HG02938 (cell line): ENCODE measurements around the gene UPF2.
"Not testable (repeated sequence)": the region's sequence is repeated elsewhere in the genome, so short reads cannot be mapped to it uniquely, and the experiment has no call there.

Experiments
- ATAC-seq: cut with Tn5 transposase; IDR thresholded peaks from one replicate; pipeline ENCODE4 v1.9.1; 2021; ENCODE audit warnings: mild to moderate bottlenecking, moderate library complexity; ENCODE audit not compliant: unreplicated experiment

Gene UPF2

DNA sequence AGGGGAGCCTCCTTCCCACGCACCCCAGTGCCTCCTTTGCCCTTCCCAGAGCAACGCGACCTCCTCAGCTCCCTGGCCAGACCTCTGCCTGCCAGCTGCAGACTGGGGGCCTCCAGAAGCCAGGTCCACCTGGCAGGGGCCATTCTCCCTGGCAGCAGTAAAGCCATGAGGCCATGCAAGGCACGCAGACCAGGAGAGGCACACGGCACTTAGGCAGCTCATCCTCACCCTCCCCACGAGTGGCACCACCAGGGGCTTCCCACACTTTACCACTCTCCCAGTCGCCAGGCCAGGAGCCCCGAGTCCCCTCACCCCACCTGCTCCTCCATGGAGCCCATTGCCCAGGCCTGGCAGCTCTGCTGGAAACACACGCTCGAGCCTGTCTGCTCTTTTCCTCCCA is 134.1 kb downstream of the UPF2 start:
- ATAC-seq, result no peak

- ATAC-seq, result no peak
Measured at GRCh38 chr10:11907914-11908313, 134.7 kb downstream of the UPF2 start.

DNA sequence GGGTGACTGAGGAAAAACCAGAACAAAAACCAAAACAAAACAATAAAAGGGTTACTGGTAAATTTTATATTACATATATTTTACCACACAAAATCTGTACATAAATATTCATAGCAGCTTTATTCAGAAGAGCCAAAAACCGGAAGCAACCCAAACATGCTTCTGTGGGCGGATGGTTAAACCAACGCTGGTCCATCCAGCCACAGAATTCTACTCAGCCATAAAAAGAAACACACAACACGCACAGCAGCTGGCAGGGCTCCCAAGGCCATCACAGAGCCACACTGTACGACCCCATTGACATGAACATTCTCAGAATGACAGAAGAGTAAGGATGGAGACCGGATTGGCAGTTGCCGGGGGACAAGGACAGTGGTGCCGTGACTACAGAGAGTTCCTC is 135.9 kb downstream of the UPF2 start:
- no peak for ATAC-seq

DNA sequence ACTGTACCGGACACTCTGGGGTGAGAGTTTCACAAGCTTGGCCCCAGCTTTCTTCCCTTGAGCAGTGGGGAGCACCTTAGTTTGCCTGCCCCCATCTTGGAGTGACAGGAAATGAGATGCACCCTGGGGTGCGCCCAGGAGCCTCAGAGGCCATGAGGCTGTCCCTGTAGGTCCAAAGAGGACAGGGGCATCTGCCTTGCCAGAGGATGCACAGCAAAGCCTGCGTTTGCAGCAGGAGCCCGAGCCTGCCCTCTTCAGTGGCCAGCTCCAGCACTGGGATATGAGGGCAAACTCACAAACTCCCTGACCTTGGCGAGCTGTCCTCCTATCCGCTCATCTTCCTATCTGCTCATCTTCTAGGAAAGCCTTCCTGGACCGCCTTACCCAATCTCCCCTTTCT is 140.0 kb downstream of the UPF2 start:
- ATAC-seq, result no peak

GRCh38 chr10:11901833-11902475 is 140.7 kb downstream of the UPF2 start:
- ATAC-seq, result no peak

DNA sequence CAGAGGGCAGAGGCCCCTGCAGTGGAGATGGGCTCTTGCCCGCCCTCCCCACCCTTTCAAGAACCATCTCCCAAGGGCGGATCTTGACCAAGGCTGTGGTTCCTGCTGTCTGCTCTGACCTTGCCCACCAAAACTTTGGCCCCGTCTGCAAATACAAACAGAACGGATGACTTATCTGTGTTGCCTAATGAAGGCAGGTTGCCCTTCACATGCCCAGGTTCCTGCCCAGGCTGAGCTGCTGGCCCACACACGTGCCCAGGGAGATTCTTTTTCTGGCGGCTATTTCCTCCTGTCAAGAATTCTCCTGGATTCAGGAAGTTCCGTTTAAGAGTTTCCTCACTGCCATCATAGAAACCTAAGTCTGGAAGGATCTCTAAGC is 141.2 kb downstream of the UPF2 start:
- no peak for ATAC-seq

DNA sequence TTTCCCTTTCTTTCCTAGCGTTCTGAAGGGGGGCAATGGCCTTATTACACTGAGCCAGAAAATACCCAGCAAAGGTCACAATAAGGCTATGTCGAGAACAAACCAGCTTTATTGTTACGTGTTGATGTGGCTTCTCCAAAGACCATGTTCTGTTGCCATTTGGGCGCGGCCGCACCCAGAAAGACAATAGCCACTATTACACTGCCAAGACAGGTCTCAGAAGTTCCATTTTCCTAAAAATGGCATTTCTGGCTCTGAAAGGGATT is 141.6 kb downstream of the UPF2 start:
- ATAC-seq, result no peak

DNA sequence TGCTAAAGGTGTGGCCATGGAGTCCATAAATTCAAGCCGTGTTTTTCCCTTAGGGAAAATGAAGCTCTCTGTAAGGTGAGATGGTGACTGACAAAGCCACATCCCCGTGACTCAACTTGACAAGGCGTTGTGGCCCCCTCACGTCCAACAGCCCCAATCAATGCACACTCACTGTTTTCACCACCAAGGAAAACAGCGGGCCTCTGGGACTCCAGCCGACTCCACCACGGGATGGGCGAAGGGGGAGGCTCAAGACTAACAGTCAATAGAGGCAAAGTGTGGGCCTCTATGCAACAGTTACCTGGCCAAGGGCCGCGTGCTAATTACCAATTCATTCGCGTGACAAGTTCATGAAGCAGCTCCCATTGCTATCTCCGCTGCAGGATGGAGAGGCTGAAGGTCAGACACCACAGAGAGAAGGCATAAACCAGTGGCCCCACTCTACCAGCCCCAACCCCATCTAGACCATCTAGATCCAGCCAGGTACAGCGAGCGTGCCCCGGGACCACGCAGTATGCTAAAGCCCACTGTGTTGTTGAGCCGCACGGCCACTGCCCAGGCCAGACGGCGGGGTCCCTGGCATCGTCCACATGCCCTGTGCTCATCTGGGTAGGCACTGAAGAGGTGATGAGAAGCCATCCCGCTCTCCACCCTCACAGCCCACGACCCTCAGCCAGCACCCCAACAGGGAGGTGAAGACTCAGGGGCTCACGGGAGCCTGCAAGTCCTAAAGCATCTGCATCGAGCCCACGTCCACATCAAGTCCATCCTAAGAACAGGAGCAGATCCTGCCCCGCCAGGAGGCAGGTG is 143.3 kb downstream of the UPF2 start:
- no peak for ATAC-seq

GRCh38 chr10:11898372-11899066 is 144.1 kb downstream of the UPF2 start:
- no peak for ATAC-seq

GRCh38 chr10:11898033-11898371 is 144.6 kb downstream of the UPF2 start:
- no peak for ATAC-seq

GRCh38 chr10:11896549-11897200 is 145.9 kb downstream of the UPF2 start:
- no peak for ATAC-seq

GRCh38 chr10:11895598-11895997 is 147.0 kb downstream of the UPF2 start:
- no peak for ATAC-seq

DNA sequence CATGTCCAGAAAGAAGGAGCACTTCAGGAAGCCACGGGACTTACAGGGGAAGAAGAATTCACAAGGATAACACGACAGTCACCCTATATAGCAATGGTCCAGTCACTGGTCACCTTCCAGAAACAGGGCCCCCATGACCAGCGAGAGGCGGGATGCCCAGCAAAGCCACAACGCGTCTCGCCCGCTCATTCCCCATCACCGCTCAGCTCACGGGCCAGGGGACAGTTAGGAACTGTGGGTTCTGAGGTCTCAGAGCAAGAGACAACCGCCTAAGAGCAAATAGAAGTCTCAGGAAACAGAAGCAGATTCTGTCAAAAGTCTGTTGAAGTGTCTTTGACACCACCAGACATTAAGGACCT is 147.5 kb downstream of the UPF2 start:
- ATAC-seq, result no peak

- no peak for ATAC-seq
Measured at GRCh38 chr10:11894381-11895107, 148.1 kb downstream of the UPF2 start.

- ATAC-seq, result no peak
Measured at GRCh38 chr10:11893749-11894278, 148.8 kb downstream of the UPF2 start.

- ATAC-seq, result no peak
Measured at GRCh38 chr10:11891776-11892486, 150.7 kb downstream of the UPF2 start.

- ATAC-seq, result not testable (repeated sequence)
Measured at GRCh38 chr10:11889263-11889662, 153.3 kb downstream of the UPF2 start.

DNA sequence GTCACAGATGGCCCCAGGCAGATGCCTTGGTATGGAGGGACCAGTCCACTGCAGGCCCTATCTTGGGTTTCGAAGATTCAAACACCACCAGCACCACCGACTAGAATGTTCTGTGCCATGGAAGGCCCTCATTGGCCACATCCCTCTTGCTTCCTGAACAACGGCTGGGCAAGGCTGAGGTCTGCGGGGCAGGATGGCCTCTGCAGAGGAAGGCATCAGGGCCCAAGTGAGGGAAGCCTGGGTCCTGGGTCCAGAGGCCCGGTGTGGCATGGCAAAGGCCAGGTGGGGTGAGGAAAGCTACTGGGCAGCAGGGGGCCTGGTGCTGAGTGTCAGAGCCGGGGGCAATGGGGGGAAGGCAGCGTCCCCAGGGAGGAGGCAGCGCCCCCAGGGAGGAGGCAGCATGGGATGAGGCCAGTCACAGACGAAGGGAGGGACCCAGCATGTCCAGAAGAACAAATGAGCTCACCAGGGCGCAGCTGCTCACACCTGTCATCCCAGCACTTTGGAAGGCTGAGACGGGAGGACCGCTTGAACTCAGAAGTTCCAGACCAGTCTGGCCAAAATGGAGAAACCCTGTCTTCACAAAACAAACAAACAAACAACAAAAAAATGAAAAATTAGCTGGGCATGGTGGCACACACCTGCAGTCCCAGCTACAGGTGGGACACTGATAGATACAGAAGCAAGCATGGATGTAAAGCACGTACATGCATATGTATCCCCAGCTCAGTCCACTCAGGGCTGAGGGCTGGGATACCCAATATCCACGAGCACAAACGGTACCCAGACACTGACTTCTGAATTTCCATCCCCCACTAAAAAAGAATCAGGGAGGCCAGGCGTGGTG is 155.0 kb downstream of the UPF2 start:
- no peak for ATAC-seq

- ATAC-seq, result no peak
Measured at GRCh38 chr10:11886851-11887250, 155.8 kb downstream of the UPF2 start.

- no peak for ATAC-seq
Measured at GRCh38 chr10:11886138-11886474, 156.5 kb downstream of the UPF2 start.
